Spinal cord (tissue), 10 donors: ENCODE measurements around the gene LTB4R. TPM values are rescaled to one million over a fixed set of nuclear protein-coding genes. Genes with fewer than 3 reads are reported as not detected.
"Not testable (repeated sequence)": the region's sequence is repeated elsewhere in the genome, so short reads cannot be mapped to it uniquely, and the experiment has no call there.

Experiments used
- DNase-seq, 6 donors: peaks; one replicate each; pipeline versions ENCODE4 v3.0.0 to v3.0.0-alpha.2; 2013 to 2015; ENCODE audit warnings: low spot score in 6 of 6, low read depth in 4 of 6
- H3K27ac ChIP-seq: one replicate; pipeline ENCODE4 v1.5.1; 2013; ENCODE audit warnings: low read depth, low read length, control low read depth
- H3K27me3 ChIP-seq: one replicate; pipeline ENCODE4 v1.6.1; 2013; ENCODE audit warnings: low read length; ENCODE audit not compliant: control insufficient read depth, insufficient read depth
- H3K36me3 ChIP-seq: one replicate; pipeline ENCODE4 v1.6.1; 2013; ENCODE audit warnings: low read length; ENCODE audit not compliant: control insufficient read depth, insufficient read depth
- H3K4me1 ChIP-seq: one replicate; pipeline ENCODE4 v1.6.1; 2013; ENCODE audit warnings: low read length; ENCODE audit not compliant: control insufficient read depth, insufficient read depth
- H3K4me3 ChIP-seq: one replicate; pipeline ENCODE4 v1.5.1; 2013; ENCODE audit warnings: low read depth, low read length, control low read depth
- H3K9me3 ChIP-seq: one replicate; pipeline ENCODE4 v1.6.1; 2013; ENCODE audit warnings: low read length; ENCODE audit not compliant: control insufficient read depth, insufficient read depth
- WGBS: methylation state at CpG from one replicate; pipeline ENCODE4 v1.1.5; 2013; ENCODE audit warnings: missing lambda C conversion rate; ENCODE audit not compliant: insufficient coverage; 5-methylcytosine and 5-hydroxymethylcytosine counted together
- polyA plus RNA-seq, 2 donors: library from polyadenylated mRNA; unstranded; fragments of 120-200 nt; gene quantifications; one replicate each; pipeline ENCODE4 v1.2.1, GENCODE V29; 2013; ENCODE audit not compliant: insufficient read length in 2 of 2
- total RNA-seq, 2 donors: library from RNA; depleted of rRNA in 1 of 2; stranded (reverse); fragments of 120-200 nt in 1 of 2; fragments of >200 nt in 1 of 2; gene quantifications; one replicate each; pipeline versions ENCODE4 v1.2.3 to v1.2.4, GENCODE V29; 2013 to 2014
- donor health status: healthy.

The LTB4R gene
- total and polyA plus RNA-seq, 4 donors = 2.7 to 6.2 (median 3.3) TPM

DNA sequence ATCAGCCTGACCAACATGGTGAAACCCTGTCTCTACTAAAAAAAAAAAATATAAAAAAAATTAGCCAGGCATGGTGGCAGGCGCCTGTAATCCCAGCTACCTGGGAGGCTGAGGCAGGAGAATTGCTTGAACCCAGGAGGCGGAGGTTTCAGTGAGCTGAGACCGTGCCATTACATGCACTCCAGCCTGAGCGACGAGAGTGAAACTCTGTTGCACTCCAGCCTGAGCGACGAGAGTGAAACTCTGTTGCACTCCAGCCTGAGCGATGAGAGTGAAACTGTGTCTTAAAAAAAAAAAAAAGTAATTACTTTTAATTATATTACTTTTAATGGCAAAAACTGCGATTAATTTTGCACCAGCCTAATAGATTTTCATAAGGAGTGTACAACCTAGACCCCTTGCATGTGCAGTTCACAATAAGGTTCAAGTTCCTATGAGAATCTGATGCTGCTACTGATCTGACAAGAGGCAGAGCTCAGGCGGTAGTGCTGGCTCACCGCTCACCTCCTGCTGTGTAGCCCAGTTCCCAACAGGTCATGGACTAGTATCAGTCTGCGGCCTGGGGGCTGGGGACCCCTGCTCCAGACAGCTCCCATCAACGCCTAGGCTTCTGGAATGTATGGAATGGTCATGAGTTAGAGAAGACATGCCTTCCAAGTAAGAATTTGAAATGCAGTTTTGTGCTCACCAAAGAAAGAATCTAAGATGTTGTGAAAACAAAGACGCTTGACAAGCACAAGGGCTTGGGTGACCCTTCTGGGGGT lies 10.1 kb downstream of the LTB4R start:
- no peaks in the 10 kb centered on the region for H3K9me3 ChIP-seq
- no peaks in the 10 kb centered on the region for H3K4me1 ChIP-seq
- WGBS = 81% methylated on average over 8 of the region's 14 CpGs
- H3K27me3 ChIP-seq = peaks cover 44% of the 10 kb centered on the region
- no peak overlapping the region for H3K4me3 ChIP-seq
- DNase-seq = no peak
- H3K36me3 ChIP-seq = no peaks in the 10 kb centered on the region
- H3K27ac ChIP-seq = no peak overlapping the region

GRCh38 chr14:24322672-24323071 lies 11.4 kb downstream of the LTB4R start:
- no peak overlapping the region for H3K27ac ChIP-seq
- no peaks in the 10 kb centered on the region for H3K9me3 ChIP-seq
- 79% methylated on average over 9 of the region's 10 CpGs for WGBS
- no peaks in the 10 kb centered on the region for H3K4me1 ChIP-seq
- no peaks in the 10 kb centered on the region for H3K36me3 ChIP-seq
- no peak for DNase-seq
- H3K27me3 ChIP-seq = peaks cover 31% of the 10 kb centered on the region
- no peak overlapping the region for H3K4me3 ChIP-seq

- DNase-seq = no peak
- Histone ChIP-seq H3K4me1 (no peaks in the 10 kb centered on the region), H3K9me3 (no peaks in the 10 kb centered on the region), H3K27ac (no peak overlapping the region), H3K4me3 (no peak overlapping the region), H3K27me3 (peaks cover 24% of the 10 kb centered on the region), H3K36me3 (no peaks in the 10 kb centered on the region)
- 55% methylated on average over 3 of the region's 3 CpGs for WGBS
Measured at GRCh38 chr14:24323341-24323740, 12.0 kb downstream of the LTB4R start.

DNA sequence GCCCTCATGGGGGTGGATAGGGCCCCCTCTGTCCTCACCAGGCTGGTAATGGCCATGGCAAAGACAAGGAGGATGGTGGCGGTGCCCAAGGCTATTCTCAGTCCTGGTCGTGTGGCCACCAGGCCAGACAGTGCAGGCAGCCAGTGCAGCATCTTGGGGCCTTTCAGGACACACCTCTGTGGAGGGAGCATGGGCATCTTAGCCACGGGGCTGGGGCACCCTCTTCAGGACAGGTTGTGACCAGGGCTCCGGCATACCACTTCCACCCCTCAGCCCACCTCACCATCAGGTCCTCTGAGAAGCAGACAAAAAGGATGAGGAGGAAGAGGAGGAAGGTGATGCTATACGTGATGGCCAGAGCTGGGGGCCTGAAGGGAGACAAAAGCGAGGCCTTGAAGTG lies 12.7 kb downstream of the LTB4R start:
- Histone ChIP-seq H3K27ac (no peak overlapping the region), H3K27me3 (peaks cover 18% of the 10 kb centered on the region), H3K4me3 (no peak overlapping the region), H3K36me3 (no peaks in the 10 kb centered on the region), H3K4me1 (no peaks in the 10 kb centered on the region), H3K9me3 (no peaks in the 10 kb centered on the region)
- no peak for DNase-seq
- 70% methylated on average over 4 of the region's 6 CpGs for WGBS

- no peak for DNase-seq
- no peaks in the 10 kb centered on the region for H3K9me3 ChIP-seq
- WGBS = 95% methylated on average over 4 of the region's 5 CpGs
- H3K36me3 ChIP-seq = no peaks in the 10 kb centered on the region
- no peaks in the 10 kb centered on the region for H3K4me1 ChIP-seq
- peaks cover 7% of the 10 kb centered on the region for H3K27me3 ChIP-seq
- H3K27ac ChIP-seq = no peak overlapping the region
- H3K4me3 ChIP-seq = no peak overlapping the region
Measured at GRCh38 chr14:24325041-24325530, 13.8 kb downstream of the LTB4R start.

DNA sequence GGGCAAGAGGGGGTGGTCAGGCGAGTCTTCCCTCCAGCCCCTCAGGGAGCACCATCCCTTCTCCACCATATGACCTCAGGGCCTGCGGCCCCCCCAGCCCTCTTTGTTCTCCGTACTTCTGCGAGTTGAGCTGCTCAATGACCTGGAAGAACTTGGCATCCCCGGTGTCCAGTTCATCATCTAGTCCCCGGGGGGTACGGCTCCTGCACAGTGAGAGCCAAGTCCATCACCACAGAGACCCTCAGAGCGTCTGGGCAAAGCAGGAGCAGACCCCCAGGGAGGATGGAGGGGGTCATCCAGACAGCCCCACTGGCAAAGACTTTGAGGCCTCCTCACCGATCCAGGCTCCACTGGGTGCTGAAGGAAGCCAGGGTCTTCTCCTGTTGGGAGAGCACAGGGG lies 14.7 kb downstream of the LTB4R start:
- DNase-seq = no peak
- H3K27me3 ChIP-seq = peaks cover 8% of the 10 kb centered on the region
- WGBS = 33% methylated on average over 6 of the region's 9 CpGs
- H3K27ac ChIP-seq = no peak overlapping the region
- H3K36me3 ChIP-seq = no peaks in the 10 kb centered on the region
- H3K4me3 ChIP-seq = no peak overlapping the region
- no peaks in the 10 kb centered on the region for H3K4me1 ChIP-seq
- no peaks in the 10 kb centered on the region for H3K9me3 ChIP-seq

DNA sequence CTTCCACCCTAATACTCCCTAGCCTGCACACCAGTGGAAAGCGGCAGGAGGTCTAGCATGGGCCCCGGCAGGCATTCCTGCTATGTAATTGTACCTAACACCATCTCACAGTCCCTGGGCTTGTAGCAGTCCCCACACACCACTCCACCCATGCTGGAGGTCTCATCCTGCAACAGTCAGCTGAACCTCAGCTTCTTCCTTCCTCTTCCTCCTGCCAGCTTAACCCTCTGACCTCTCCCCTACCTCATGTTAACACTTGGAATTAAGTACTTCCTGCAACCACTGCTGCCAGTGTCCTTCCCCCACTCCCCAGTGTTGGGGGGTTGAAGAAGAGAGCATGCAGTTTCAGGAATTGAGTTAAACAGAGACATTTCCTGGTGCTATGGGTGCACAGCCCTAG lies 16.0 kb downstream of the LTB4R start:
- Histone ChIP-seq H3K4me3 (no peak overlapping the region), H3K27ac (no peak overlapping the region), H3K4me1 (peaks cover 8% of the 10 kb centered on the region), H3K27me3 (peaks cover 17% of the 10 kb centered on the region), H3K36me3 (no peaks in the 10 kb centered on the region), H3K9me3 (no peaks in the 10 kb centered on the region)
- DNase-seq = no peak
- WGBS = 80% methylated on average over 2 of the region's 2 CpGs

- peak in 1 of 6 donors; percentile 43 for DNase-seq
- H3K4me1 ChIP-seq = peaks cover 14% of the 10 kb centered on the region
- peaks cover 19% of the 10 kb centered on the region for H3K27me3 ChIP-seq
- not testable (repeated sequence) for H3K27ac ChIP-seq, H3K4me3 ChIP-seq, H3K9me3 ChIP-seq, H3K36me3 ChIP-seq
- 0% methylated on average over 1 of the region's 9 CpGs for WGBS
Measured at GRCh38 chr14:24327914-24328313, 16.6 kb downstream of the LTB4R start.

- Histone ChIP-seq H3K27me3 (peaks cover 32% of the 10 kb centered on the region), H3K27ac (no peak overlapping the region), H3K9me3 (no peaks in the 10 kb centered on the region), H3K4me3 (no peak overlapping the region), H3K36me3 (no peaks in the 10 kb centered on the region), H3K4me1 (peaks cover 26% of the 10 kb centered on the region)
- WGBS = 89% methylated on average over 9 of the region's 12 CpGs
- no peak for DNase-seq
Measured at GRCh38 chr14:24329073-24329663, 17.9 kb downstream of the LTB4R start.

DNA sequence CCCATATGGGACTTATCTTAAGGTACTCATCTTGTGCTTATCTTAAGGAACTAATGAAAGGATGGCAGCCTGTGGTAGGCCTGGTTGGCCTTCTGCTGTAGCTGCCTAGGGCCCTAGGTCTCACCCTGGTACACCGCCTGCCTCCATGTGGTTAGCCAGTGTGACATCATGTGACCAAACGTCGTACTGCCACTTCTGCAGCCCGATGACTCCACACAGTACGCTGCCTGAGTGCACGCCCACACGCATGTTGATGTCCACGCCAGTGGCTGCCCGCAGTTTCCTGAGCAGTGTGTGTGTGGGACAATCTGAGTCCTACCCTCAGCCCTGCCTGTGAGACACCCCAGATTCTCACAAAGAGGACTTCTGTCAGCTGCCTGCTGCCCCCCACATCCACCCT lies 18.4 kb downstream of the LTB4R start:
- Histone ChIP-seq H3K27ac (no peak overlapping the region), H3K27me3 (peaks cover 37% of the 10 kb centered on the region), H3K4me1 (peaks cover 32% of the 10 kb centered on the region), H3K4me3 (no peak overlapping the region), H3K36me3 (no peaks in the 10 kb centered on the region), H3K9me3 (no peaks in the 10 kb centered on the region)
- no peak for DNase-seq
- 76% methylated on average over 8 of the region's 9 CpGs for WGBS
